Right cardiac atrium (tissue), 5 donors: Measurements from ENCODE around the gene AKNA. TPM values are rescaled to one million over a fixed set of nuclear protein-coding genes. Genes with fewer than 3 reads are reported as not detected.

Experiments
- ATAC-seq, 2 donors: fragments of 200-7000 bp; cut with Tn5 transposase; one replicate each; pipeline versions ENCODE4 v1.8.0 to v1.9.1; 2020; ENCODE audit warnings: moderate library complexity in 2 of 2, mild to moderate bottlenecking in 1 of 2
- DNase-seq, 3 donors: peaks; one replicate each; pipeline ENCODE4 v3.0.0-alpha.2; 2020
- H3K27ac ChIP-seq: one replicate; pipeline ENCODE4 v1.5.1; 2013; ENCODE audit warnings: mild to moderate bottlenecking, low read length, control low read depth, moderate library complexity
- H3K27me3 ChIP-seq: one replicate; pipeline ENCODE4 v1.6.1; 2013; ENCODE audit not compliant: control insufficient read depth, insufficient read depth
- H3K4me1 ChIP-seq: one replicate; pipeline ENCODE4 v1.6.1; 2013; ENCODE audit warnings: low read length; ENCODE audit not compliant: control insufficient read depth, insufficient read depth
- H3K4me3 ChIP-seq: one replicate; pipeline ENCODE4 v1.5.1; 2013; ENCODE audit warnings: low read length, control low read depth
- H3K9me3 ChIP-seq: one replicate; pipeline ENCODE4 v1.6.1; 2013; ENCODE audit warnings: low read length; ENCODE audit not compliant: control insufficient read depth
- WGBS: extraction: QIAGEN DNeasy Blood & Tissue Kit; methylation state at CpG from one replicate; pipeline ENCODE4 v1.1.7; 2013; 5-methylcytosine and 5-hydroxymethylcytosine counted together
- intact Hi-C, 4 donors: fragments of 100-400 bp; cut with DNase I; formaldehyde crosslinking; loops; one replicate each; pipeline versions ENCODE4 v1.11.0 to v1.14.0; 2022 to 2023
- polyA plus RNA-seq: library from polyadenylated mRNA; stranded (reverse); fragments of 200-250 nt; gene quantifications from one replicate; pipeline ENCODE4 v1.2.3, GENCODE V29; 2013
- total RNA-seq, 4 donors: library from RNA; stranded (reverse); fragmentation: NEBNext Ultra II Directional; extraction: Animal tissue kit (Norgen Biotek cat#: 25700); gene quantifications; one replicate each; pipeline ENCODE4 v1.2.1, GENCODE V29; 2021
- donor health status: healthy with polysubstance abuse.
- donor health status: DM: no; HTN: yes; CAD: no.
- donor health status: DM: no; HTN: no; CAD: no.
- donor health status: DM: no; HTN: yes; CAD: no; lungs with severe emphysema.
- donor health status: DM: yes; HTN: yes; CAD: no.

Gene AKNA
- total and polyA plus RNA-seq, 5 donors, result 8.4 to 10.3 (median 8.9) TPM

- H3K9me3 ChIP-seq, result no peaks in the 10 kb centered on the region
- no peaks in the 10 kb centered on the region for H3K27me3 ChIP-seq
- WGBS, result 51% methylated on average over 16 of the region's 16 CpGs
- intact Hi-C loops, result no loop called here
- ATAC-seq, result no peak
- H3K27ac ChIP-seq, result no peak overlapping the region
- peak; percentile 48 to 73 (median 64) for DNase-seq
- H3K4me1 ChIP-seq, result peaks cover 3% of the 10 kb centered on the region
- no peak overlapping the region for H3K4me3 ChIP-seq
Measured at GRCh38 chr9:114396558-114397218, 8.9 kb upstream of the AKNA start.

DNA sequence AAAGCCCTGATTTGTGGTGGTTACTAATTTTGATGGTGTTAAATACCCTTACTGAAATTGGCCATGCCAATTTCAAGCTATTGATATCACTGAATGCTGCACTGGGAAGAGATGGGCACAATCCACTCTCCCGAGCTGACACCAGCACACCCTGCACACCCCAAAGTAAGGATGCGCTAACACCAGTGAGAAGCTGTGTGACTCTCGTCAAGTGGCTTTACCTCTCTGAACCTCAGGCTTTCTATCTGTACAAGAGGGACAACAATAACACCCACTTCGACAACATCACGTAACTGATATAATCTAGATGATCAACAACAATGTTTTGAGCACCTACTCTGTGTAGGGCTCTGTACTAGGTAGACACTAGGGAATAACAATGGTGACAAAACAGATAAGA lies 8.0 kb upstream of the AKNA start:
- H3K4me1 ChIP-seq, result peaks cover 3% of the 10 kb centered on the region
- ATAC-seq (no peak), DNase-seq (no peak)
- H3K4me3 ChIP-seq, result no peak overlapping the region
- no peaks in the 10 kb centered on the region for H3K9me3 ChIP-seq
- intact Hi-C loops, result no loop called here
- no peaks in the 10 kb centered on the region for H3K27me3 ChIP-seq
- WGBS, result 92% methylated on average over 5 of the region's 5 CpGs
- H3K27ac ChIP-seq, result no peak overlapping the region

GRCh38 chr9:114395334-114395617 lies 7.5 kb upstream of the AKNA start:
- Histone ChIP-seq H3K4me1 (peaks cover 3% of the 10 kb centered on the region), H3K27me3 (no peaks in the 10 kb centered on the region), H3K9me3 (no peaks in the 10 kb centered on the region), H3K4me3 (no peak overlapping the region), H3K27ac (no peak overlapping the region)
- no peak for DNase-seq
- ATAC-seq, result no peak
- intact Hi-C loops, result no loop called here
- WGBS, result 28% methylated on average over 5 of the region's 5 CpGs

GRCh38 chr9:114394523-114395333 lies 6.9 kb upstream of the AKNA start:
- Histone ChIP-seq H3K27ac (peak overlapping the region; percentile 39), H3K4me3 (no peak overlapping the region), H3K4me1 (peaks cover 3% of the 10 kb centered on the region), H3K9me3 (no peaks in the 10 kb centered on the region), H3K27me3 (no peaks in the 10 kb centered on the region)
- WGBS, result 27% methylated on average over 7 of the region's 7 CpGs
- intact Hi-C loops, result no loop called here
- DNase-seq (peak in 2 of 3 donors; percentile 78 to 79), ATAC-seq (no peak)

DNA sequence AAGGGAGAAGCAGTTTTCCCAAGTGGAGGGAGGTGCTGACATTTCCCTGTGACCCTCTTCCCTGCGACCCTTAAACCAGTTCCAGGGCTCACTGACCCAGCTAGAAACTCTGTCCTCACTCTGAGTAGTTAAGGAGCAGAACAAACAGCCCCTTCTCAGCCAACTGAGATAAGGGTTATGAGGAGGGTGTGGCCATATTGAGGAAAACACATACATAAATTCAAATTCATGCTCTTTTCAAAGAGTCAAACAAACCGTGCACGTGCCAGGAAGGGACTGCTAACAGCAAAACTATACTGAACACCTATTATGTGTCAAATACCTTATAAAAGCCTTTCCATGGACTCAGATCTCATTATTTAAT lies 4.9 kb upstream of the AKNA start:
- 15% methylated on average over 3 of the region's 3 CpGs for WGBS
- Histone ChIP-seq H3K9me3 (no peaks in the 10 kb centered on the region), H3K27me3 (no peaks in the 10 kb centered on the region), H3K4me3 (no peak overlapping the region), H3K4me1 (peaks cover 8% of the 10 kb centered on the region), H3K27ac (peak overlapping the region; percentile 68)
- DNase-seq (no peak), ATAC-seq (peak in 1 of 2 donors; percentile 13)
- intact Hi-C loops, result no loop called here

DNA sequence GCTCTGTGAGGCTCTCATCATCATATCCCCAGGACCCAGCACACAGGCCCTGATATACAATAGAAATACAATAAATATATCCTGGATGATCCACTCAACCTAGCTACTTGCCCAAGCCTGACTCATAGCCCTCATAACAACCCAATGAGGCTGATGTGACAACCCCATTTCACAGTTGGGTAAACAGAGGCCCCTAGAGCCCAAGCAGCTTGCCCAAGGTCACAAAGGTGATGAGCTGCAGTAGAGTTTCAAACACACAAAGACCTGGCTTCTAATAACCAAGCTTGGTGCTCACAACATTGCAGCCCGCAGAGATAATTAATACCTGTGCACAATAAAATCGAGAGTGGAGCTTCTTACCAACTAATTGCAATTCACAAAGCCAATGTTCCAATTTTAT lies 3.2 kb upstream of the AKNA start:
- DNase-seq (no peak), ATAC-seq (no peak)
- Histone ChIP-seq H3K27me3 (no peaks in the 10 kb centered on the region), H3K9me3 (no peaks in the 10 kb centered on the region), H3K4me1 (peaks cover 8% of the 10 kb centered on the region), H3K4me3 (no peak overlapping the region), H3K27ac (no peak overlapping the region)
- WGBS, result 95% methylated on average over 2 of the region's 2 CpGs
- intact Hi-C loops, result no loop called here

DNA sequence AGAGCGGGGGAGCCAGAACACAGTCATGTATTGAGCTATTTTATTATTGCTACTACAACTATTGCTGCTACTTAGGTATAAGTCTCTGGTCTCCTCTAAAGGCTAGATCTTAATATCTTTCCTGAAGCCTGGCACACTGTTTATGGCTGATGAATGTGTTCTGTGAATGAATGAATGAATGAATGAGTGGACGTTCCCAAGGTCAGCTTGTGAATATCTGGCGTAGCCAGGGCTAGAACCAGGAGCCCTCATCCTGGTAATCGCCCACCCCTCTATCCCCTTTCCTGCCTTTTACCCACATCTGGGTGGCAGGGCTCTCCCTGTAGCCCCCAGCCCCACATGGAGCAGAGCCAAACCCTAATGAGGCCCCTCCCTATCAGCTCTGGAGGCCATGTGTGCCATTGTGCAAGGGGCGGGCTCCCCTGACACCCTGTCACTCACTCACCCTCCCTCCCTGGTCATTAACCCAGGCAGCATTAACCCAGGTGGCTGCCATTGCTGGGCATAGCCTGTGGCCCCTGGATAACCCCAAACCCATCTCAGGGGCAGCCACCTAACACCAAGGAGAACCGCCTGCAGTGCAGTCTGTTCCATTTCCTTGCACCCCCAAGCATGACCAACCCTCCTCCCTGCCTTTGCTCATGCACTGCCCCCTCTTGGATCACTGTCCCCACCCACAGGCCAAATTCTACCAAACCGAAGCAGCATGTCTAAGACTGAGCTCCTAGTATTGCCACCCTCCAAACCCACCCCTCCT lies 2.0 kb upstream of the AKNA start:
- 84% methylated on average over 7 of the region's 7 CpGs for WGBS
- Histone ChIP-seq H3K27ac (no peak overlapping the region), H3K4me3 (no peak overlapping the region), H3K9me3 (no peaks in the 10 kb centered on the region), H3K27me3 (no peaks in the 10 kb centered on the region), H3K4me1 (peaks cover 10% of the 10 kb centered on the region)
- no peak for ATAC-seq
- no peak for DNase-seq
- intact Hi-C loops, result no loop called here

DNA sequence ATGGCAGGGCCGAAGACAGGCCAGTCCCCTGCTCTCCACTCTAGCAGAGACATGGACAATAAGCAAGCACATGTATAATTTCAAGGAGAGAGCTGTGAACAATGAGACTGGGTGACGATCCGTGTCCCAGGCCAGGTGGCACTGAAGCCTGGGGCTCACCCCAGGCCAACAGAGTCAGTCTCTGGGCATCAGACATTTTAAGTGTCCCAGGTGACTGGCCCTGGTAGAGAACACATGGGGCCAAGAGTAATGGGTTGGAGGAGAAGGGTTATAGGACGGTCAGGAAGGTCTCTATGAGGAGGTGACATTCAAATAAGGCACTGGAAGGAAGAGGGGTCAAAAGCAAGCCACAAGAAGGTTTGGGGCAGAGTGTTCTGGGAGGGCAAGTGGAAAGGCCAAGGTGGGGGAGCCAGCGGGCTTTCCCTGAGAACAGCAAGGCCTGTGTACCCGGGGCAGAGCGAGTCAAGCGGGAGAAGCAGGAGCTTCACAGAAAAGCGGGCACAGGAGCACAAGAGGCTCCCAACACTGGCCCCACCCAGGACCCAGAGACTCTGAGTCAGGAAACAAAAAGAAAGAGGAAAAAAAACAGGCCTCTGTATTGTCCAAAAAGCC lies 1.1 kb upstream of the AKNA start:
- Histone ChIP-seq H3K27ac (peak overlapping the region; percentile 71), H3K27me3 (no peaks in the 10 kb centered on the region), H3K4me1 (peaks cover 10% of the 10 kb centered on the region), H3K9me3 (no peaks in the 10 kb centered on the region), H3K4me3 (no peak overlapping the region)
- 62% methylated on average over 9 of the region's 9 CpGs for WGBS
- DNase-seq (no peak), ATAC-seq (no peak)
- intact Hi-C loops, result no loop called here

DNA sequence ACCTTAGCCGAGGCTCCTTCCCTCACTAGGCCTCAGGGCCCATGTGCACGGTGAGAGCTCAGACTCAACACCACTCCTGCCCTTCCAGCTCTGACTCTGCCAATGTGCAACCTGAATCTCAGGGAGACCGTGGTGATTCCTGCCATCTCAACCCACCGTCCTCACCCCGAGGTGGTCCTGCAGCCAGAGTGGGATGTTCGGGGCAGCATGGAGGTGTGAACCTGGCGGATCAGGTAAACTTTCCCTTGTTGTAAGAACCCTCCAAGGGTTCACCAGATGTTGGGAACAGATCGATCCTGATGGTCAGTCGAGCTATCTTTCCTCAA lies 538 bp upstream of the AKNA start:
- peak overlapping the region; percentile 35 for H3K4me3 ChIP-seq
- ATAC-seq (no peak), DNase-seq (no peak)
- H3K9me3 ChIP-seq, result no peaks in the 10 kb centered on the region
- H3K27me3 ChIP-seq, result no peaks in the 10 kb centered on the region
- intact Hi-C loops, result no loop called here
- peaks cover 15% of the 10 kb centered on the region for H3K4me1 ChIP-seq
- 59% methylated on average over 9 of the region's 9 CpGs for WGBS
- peak overlapping the region; percentile 71 for H3K27ac ChIP-seq

- peak overlapping the region; percentile 35 for H3K4me3 ChIP-seq
- peak; percentile 50 to 81 (median 78) for DNase-seq
- intact Hi-C loops, result no loop called here
- peaks cover 15% of the 10 kb centered on the region for H3K4me1 ChIP-seq
- H3K9me3 ChIP-seq, result no peaks in the 10 kb centered on the region
- WGBS, result 12% methylated on average over 18 of the region's 18 CpGs
- no peaks in the 10 kb centered on the region for H3K27me3 ChIP-seq
- peak; percentile 14 to 36 for ATAC-seq
- peak overlapping the region; percentile 71 for H3K27ac ChIP-seq
Measured at GRCh38 chr9:114386886-114387679, 699 bp downstream of the AKNA start.
